ENCODE data around the gene TBATA. TPM values are rescaled to one million over a fixed set of nuclear protein-coding genes. Genes with fewer than 3 reads are reported as not detected.

The TBATA gene
- total RNA-seq, 1 experiment from 2014 or later: not detected

DNA sequence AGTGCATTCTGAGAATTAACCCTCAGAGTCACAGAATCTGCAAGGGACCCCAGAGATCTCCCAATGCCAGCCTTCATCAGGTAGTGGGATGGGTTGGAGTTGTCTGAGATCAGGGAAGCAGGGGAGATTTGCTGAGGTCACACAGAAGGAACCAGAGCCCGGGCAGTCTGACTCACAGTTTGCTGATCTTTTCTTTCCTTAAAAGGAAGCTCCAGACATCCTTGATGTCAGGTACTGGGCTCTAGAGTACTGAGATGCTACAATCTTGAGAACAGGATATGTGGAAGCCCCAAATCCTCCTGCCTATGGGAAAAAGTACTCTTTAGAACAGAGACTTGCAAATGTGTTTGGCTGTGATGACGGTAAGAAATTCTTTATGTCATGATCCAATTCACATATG, 706 bp downstream of the TBATA start (continued):
- TF ChIP-seq, protein P1, sequence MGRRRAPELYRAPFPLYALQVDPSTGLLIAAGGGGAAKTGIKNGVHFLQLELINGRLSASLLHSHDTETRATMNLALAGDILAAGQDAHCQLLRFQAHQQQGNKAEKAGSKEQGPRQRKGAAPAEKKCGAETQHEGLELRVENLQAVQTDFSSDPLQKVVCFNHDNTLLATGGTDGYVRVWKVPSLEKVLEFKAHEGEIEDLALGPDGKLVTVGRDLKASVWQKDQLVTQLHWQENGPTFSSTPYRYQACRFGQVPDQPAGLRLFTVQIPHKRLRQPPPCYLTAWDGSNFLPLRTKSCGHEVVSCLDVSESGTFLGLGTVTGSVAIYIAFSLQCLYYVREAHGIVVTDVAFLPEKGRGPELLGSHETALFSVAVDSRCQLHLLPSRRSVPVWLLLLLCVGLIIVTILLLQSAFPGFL (CRISPR knock-in tag; IDR thresholded peaks at IDR 0.05; ENCODE audit: borderline replicate concordance): no peak
- TF ChIP-seq, protein P2, sequence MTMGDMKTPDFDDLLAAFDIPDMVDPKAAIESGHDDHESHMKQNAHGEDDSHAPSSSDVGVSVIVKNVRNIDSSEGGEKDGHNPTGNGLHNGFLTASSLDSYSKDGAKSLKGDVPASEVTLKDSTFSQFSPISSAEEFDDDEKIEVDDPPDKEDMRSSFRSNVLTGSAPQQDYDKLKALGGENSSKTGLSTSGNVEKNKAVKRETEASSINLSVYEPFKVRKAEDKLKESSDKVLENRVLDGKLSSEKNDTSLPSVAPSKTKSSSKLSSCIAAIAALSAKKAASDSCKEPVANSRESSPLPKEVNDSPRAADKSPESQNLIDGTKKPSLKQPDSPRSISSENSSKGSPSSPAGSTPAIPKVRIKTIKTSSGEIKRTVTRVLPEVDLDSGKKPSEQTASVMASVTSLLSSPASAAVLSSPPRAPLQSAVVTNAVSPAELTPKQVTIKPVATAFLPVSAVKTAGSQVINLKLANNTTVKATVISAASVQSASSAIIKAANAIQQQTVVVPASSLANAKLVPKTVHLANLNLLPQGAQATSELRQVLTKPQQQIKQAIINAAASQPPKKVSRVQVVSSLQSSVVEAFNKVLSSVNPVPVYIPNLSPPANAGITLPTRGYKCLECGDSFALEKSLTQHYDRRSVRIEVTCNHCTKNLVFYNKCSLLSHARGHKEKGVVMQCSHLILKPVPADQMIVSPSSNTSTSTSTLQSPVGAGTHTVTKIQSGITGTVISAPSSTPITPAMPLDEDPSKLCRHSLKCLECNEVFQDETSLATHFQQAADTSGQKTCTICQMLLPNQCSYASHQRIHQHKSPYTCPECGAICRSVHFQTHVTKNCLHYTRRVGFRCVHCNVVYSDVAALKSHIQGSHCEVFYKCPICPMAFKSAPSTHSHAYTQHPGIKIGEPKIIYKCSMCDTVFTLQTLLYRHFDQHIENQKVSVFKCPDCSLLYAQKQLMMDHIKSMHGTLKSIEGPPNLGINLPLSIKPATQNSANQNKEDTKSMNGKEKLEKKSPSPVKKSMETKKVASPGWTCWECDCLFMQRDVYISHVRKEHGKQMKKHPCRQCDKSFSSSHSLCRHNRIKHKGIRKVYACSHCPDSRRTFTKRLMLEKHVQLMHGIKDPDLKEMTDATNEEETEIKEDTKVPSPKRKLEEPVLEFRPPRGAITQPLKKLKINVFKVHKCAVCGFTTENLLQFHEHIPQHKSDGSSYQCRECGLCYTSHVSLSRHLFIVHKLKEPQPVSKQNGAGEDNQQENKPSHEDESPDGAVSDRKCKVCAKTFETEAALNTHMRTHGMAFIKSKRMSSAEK (CRISPR knock-in tag; IDR thresholded peaks at IDR 0.05; ENCODE audit: borderline replicate concordance): no peak
- TF ChIP-seq, protein P3, sequence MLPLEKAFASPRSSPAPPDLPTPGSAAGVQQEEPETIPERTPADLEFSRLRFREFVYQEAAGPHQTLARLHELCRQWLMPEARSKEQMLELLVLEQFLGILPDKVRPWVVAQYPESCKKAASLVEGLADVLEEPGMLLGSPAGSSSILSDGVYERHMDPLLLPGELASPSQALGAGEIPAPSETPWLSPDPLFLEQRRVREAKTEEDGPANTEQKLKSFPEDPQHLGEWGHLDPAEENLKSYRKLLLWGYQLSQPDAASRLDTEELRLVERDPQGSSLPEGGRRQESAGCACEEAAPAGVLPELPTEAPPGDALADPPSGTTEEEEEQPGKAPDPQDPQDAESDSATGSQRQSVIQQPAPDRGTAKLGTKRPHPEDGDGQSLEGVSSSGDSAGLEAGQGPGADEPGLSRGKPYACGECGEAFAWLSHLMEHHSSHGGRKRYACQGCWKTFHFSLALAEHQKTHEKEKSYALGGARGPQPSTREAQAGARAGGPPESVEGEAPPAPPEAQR (CRISPR knock-in tag; IDR thresholded peaks at IDR 0.05): no peak
- TF ChIP-seq ZNF396 (CRISPR knock-in tag; IDR thresholded peaks at IDR 0.05; ENCODE audit: borderline replicate concordance) (no peak), NR2C2 (CRISPR knock-in tag; IDR thresholded peaks at IDR 0.05) (no peak), JAZF1 (CRISPR knock-in tag; IDR thresholded peaks at IDR 0.05) (no peak)
- TF ChIP-seq, protein P4, sequence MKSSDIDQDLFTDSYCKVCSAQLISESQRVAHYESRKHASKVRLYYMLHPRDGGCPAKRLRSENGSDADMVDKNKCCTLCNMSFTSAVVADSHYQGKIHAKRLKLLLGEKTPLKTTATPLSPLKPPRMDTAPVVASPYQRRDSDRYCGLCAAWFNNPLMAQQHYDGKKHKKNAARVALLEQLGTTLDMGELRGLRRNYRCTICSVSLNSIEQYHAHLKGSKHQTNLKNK (CRISPR knock-in tag; IDR thresholded peaks at IDR 0.05): no peak

DNA sequence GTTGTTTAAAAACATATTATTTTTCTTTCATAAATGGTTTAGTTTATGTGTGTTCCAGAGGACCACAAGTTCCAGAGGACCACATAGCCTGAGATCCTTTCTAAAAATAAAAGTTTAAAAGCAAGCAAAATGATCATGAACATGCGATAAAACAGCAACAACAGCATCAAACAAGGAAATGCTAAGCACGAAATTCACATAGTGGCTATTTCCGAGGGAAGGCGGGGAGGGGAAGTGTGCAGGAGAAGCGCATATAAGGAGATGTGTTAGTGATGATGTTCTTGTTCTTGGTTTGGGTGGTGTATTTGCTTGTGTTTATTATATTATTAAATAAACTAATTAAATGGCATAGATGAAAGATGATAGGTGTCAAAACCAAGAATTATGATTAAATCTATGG, 1.2 kb downstream of the TBATA start:
- no peaks in the 10 kb centered on the region for H3K36me3 Mint-ChIP-seq
- H3K4me3 Mint-ChIP-seq: no peak overlapping the region
- ATAC-seq (no peak), DNase-seq (ENCODE audit: low spot score) (no peak)
- no peaks in the 10 kb centered on the region for H3K9me3 Mint-ChIP-seq
- H3K27me3 Mint-ChIP-seq (ENCODE audit: low read depth): no peaks in the 10 kb centered on the region
- POLR2A ChIA-PET: no interaction called here
- H3K4me1 Mint-ChIP-seq: no peaks in the 10 kb centered on the region
- CTCF ChIA-PET: no interaction called here
- no peak overlapping the region for H3K27ac Mint-ChIP-seq
- TF ChIP-seq TEAD4 (CRISPR knock-in tag; IDR thresholded peaks at IDR 0.05) (no peak), SP1 (CRISPR knock-in tag; conservative IDR thresholded peaks at IDR 0.05) (no peak), GTF2I (CRISPR knock-in tag; conservative IDR thresholded peaks at IDR 0.05) (no peak), ZNF232 (CRISPR knock-in tag; IDR thresholded peaks at IDR 0.05) (no peak), JUN (CRISPR knock-in tag; IDR thresholded peaks at IDR 0.05) (no peak), NR2C2 (CRISPR knock-in tag; IDR thresholded peaks at IDR 0.05) (no peak), ZNF263 (CRISPR knock-in tag; IDR thresholded peaks at IDR 0.05; ENCODE audit: low read depth) (no peak), NR1H2 (CRISPR knock-in tag; IDR thresholded peaks at IDR 0.05) (no peak), SMAD3 (CRISPR knock-in tag; IDR thresholded peaks at IDR 0.05; ENCODE audit: borderline replicate concordance) (no peak), ZNF317 (CRISPR knock-in tag; IDR thresholded peaks at IDR 0.05; ENCODE audit: borderline replicate concordance, low read depth) (no peak)
- TF ChIP-seq, protein P4 (CRISPR knock-in tag; IDR thresholded peaks at IDR 0.05): no peak
- TF ChIP-seq, protein P3 (CRISPR knock-in tag; IDR thresholded peaks at IDR 0.05): no peak
- TF ChIP-seq, protein P5, sequence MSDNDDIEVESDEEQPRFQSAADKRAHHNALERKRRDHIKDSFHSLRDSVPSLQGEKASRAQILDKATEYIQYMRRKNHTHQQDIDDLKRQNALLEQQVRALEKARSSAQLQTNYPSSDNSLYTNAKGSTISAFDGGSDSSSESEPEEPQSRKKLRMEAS (CRISPR knock-in tag; IDR thresholded peaks at IDR 0.05): no peak
- TF ChIP-seq, protein P6, sequence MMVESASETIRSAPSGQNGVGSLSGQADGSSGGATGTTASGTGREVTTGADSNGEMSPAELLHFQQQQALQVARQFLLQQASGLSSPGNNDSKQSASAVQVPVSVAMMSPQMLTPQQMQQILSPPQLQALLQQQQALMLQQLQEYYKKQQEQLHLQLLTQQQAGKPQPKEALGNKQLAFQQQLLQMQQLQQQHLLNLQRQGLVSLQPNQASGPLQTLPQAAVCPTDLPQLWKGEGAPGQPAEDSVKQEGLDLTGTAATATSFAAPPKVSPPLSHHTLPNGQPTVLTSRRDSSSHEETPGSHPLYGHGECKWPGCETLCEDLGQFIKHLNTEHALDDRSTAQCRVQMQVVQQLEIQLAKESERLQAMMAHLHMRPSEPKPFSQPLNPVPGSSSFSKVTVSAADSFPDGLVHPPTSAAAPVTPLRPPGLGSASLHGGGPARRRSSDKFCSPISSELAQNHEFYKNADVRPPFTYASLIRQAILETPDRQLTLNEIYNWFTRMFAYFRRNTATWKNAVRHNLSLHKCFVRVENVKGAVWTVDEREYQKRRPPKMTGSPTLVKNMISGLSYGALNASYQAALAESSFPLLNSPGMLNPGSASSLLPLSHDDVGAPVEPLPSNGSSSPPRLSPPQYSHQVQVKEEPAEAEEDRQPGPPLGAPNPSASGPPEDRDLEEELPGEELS (CRISPR knock-in tag; IDR thresholded peaks at IDR 0.05): no peak
- TF ChIP-seq, protein P7, sequence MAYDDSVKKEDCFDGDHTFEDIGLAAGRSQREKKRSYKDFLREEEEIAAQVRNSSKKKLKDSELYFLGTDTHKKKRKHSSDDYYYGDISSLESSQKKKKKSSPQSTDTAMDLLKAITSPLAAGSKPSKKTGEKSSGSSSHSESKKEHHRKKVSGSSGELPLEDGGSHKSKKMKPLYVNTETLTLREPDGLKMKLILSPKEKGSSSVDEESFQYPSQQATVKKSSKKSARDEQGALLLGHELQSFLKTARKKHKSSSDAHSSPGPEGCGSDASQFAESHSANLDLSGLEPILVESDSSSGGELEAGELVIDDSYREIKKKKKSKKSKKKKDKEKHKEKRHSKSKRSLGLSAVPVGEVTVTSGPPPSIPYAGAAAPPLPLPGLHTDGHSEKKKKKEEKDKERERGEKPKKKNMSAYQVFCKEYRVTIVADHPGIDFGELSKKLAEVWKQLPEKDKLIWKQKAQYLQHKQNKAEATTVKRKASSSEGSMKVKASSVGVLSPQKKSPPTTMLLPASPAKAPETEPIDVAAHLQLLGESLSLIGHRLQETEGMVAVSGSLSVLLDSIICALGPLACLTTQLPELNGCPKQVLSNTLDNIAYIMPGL (CRISPR knock-in tag; IDR thresholded peaks at IDR 0.05): no peak
- TF ChIP-seq, protein P8, sequence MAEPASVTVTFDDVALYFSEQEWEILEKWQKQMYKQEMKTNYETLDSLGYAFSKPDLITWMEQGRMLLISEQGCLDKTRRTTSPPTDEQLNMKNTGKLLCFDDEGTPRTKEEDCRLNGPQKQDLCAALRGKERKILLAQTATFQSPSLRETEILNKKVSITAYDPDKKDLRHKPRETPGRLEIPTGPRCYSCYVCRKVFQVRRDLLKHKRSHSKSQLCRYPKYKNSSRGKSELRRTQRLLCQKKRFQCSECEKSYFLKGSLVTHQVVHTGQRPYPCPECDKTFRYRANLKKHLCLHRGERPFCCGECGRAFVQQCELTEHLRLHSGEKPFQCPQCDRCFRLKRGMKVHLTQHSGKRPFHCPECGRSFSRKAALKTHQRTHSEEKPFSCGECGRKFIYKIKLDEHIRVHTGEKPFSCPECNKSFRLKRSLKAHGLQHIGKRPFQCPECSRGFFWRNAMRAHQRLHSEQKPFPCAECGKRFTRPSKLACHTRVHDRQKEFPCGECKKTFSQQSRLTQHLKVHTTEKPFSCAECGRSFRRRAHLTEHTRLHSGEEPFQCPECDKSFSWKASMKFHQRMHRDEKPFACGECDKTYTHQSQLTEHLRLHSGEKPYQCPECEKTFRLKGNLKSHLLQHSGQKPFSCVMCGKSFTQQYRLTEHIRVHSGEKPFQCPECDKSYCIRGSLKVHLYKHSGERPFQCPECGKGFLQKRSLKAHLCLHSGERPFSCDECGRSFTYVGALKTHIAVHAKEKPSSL (CRISPR knock-in tag; conservative IDR thresholded peaks at IDR 0.05): no peak
